ENCODE data around the gene CDH13.

CDH13 gene

DNA sequence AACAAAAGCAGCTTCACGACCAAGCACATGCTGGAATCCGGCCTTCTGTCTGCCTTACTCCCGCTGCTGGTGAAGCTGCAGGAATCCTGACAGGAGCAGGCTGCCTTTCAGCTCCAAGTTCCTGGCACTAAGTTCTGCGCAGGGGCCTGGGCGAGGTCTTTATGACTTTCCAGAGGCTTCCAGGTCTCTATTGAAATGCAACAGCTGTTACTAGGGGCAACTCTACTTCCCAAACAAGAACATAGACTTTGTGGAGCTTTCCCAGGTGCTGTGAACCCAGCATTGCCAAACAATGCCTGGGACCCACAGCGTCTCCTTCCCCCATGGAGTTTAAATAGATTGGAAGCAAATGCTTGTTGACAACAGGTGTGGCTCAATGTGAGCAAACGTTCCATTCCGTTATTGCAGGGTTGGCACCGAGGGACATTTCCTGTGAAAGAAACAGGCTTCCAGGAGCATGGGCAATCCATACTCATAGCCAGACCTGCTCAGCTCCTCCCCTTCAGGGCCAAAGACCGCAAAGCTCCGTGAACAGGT is 156.0 kb downstream of the CDH13 start:
- Histone ChIP-seq H3K27me3 (ENCODE audit: insufficient read depth, low read length, poor library complexity) (no peaks in the 10 kb centered on the region), H3K36me3 (ENCODE audit: insufficient read depth, low read length) (no peaks in the 10 kb centered on the region), H3K79me2 (ENCODE audit: insufficient read depth, low read length) (no peaks in the 10 kb centered on the region), H2AFZ (ENCODE audit: low read depth, low read length) (no peak overlapping the region), H3K4me3 (ENCODE audit: low read depth in 1 of 2, low read length in 2 of 2) (no peak overlapping the region), H3K9ac (ENCODE audit: low read depth, low read length) (no peak overlapping the region), H3K4me2 (ENCODE audit: insufficient read depth, low read length) (no peak overlapping the region), H3K27ac (ENCODE audit: low read length) (no peak overlapping the region), H3K9me3 (ENCODE audit: insufficient read depth, low read length, severe bottlenecking) (no peaks in the 10 kb centered on the region), H4K20me1 (ENCODE audit: insufficient read depth, low read length) (no peaks in the 10 kb centered on the region), H3K4me1 (ENCODE audit: insufficient read depth, low read length) (no peaks in the 10 kb centered on the region)
- DNase-seq (no peak), ATAC-seq (ENCODE audit: insufficient read depth, low read depth) (no peak)
- TF ChIP-seq, protein P1, sequence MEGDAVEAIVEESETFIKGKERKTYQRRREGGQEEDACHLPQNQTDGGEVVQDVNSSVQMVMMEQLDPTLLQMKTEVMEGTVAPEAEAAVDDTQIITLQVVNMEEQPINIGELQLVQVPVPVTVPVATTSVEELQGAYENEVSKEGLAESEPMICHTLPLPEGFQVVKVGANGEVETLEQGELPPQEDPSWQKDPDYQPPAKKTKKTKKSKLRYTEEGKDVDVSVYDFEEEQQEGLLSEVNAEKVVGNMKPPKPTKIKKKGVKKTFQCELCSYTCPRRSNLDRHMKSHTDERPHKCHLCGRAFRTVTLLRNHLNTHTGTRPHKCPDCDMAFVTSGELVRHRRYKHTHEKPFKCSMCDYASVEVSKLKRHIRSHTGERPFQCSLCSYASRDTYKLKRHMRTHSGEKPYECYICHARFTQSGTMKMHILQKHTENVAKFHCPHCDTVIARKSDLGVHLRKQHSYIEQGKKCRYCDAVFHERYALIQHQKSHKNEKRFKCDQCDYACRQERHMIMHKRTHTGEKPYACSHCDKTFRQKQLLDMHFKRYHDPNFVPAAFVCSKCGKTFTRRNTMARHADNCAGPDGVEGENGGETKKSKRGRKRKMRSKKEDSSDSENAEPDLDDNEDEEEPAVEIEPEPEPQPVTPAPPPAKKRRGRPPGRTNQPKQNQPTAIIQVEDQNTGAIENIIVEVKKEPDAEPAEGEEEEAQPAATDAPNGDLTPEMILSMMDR (IDR thresholded peaks at IDR 0.05; ENCODE audit: borderline replicate concordance, extremely low read depth, low read length, poor library complexity, severe bottlenecking): no peak
- TF ChIP-seq EZH2 (IDR thresholded peaks at IDR 0.05; ENCODE audit: borderline replicate concordance, low read depth, low read length, severe bottlenecking): no peak

DNA sequence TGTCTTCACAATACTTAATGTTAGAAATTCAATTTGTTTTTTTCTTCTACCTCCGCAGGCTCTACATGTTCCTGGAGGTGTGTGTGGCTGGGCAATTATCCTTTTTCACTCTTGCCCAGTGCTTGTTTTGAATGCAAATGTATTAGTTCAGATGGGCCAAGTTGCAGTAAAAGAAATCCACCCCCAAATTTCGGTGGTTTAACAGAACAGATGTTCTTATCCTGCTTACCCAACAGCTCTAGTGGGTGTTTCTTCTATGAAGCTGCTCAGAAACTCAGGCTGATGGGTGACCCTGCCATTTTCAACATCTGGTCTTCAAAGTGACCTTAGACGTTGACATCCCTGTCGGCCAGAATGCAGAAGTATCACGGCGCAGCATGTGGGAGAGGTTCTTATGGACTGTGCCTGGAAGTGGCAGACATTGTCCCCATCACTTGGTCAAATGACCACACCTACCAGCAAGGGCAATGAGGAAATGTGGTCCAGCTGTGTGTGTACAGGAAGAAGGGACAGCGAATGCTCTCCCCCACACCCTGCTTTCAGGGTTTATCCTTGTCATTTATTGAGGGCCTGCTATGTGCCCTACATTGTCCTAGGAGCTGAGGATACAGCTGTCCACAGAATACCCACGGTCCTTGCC is 157.3 kb downstream of the CDH13 start:
- no peak for ATAC-seq (ENCODE audit: insufficient read depth, low read depth)
- H3K27me3 ChIP-seq (ENCODE audit: insufficient read depth, low read length, poor library complexity): no peaks in the 10 kb centered on the region
- no peak overlapping the region for H3K27ac ChIP-seq (ENCODE audit: low read length)
- no peaks in the 10 kb centered on the region for H4K20me1 ChIP-seq (ENCODE audit: insufficient read depth, low read length)
- H3K36me3 ChIP-seq (ENCODE audit: insufficient read depth, low read length): no peaks in the 10 kb centered on the region
- TF ChIP-seq, protein P1 (IDR thresholded peaks at IDR 0.05; ENCODE audit: borderline replicate concordance, extremely low read depth, low read length, poor library complexity, severe bottlenecking): no peak
- TF ChIP-seq EZH2 (IDR thresholded peaks at IDR 0.05; ENCODE audit: borderline replicate concordance, low read depth, low read length, severe bottlenecking): no peak
- no peaks in the 10 kb centered on the region for H3K79me2 ChIP-seq (ENCODE audit: insufficient read depth, low read length)
- H3K4me1 ChIP-seq (ENCODE audit: insufficient read depth, low read length): no peaks in the 10 kb centered on the region
- no peak overlapping the region for H3K9ac ChIP-seq (ENCODE audit: low read depth, low read length)
- H3K4me2 ChIP-seq (ENCODE audit: insufficient read depth, low read length): no peak overlapping the region
- no peak overlapping the region for H3K4me3 ChIP-seq (ENCODE audit: low read depth in 1 of 2, low read length in 2 of 2)
- DNase-seq: no peak
- no peaks in the 10 kb centered on the region for H3K9me3 ChIP-seq (ENCODE audit: insufficient read depth, low read length, severe bottlenecking)
- no peak overlapping the region for H2AFZ ChIP-seq (ENCODE audit: low read depth, low read length)

DNA sequence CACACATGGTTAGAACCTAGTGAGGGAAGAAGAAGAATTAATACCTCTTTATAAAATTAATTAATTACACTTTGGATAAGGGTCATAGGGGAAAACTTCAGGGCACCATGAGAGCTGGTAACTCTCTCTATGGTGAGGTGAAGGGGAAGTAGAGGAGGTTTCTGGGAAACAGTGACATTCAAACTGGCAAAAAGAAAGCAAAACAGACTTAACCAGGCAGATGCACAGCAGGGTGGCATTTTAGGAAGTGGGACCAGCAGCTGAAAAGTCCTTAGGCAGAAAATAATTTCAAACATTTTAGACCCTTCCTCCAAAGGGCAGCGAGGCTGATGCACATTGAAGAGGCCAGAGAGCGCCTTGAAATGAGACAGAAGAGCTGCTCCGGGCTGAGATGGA is 157.8 kb downstream of the CDH13 start:
- H3K27ac ChIP-seq (ENCODE audit: low read length): no peak overlapping the region
- no peaks in the 10 kb centered on the region for H3K27me3 ChIP-seq (ENCODE audit: insufficient read depth, low read length, poor library complexity)
- ATAC-seq (ENCODE audit: insufficient read depth, low read depth) (no peak), DNase-seq (no peak)
- TF ChIP-seq, protein P1 (IDR thresholded peaks at IDR 0.05; ENCODE audit: borderline replicate concordance, extremely low read depth, low read length, poor library complexity, severe bottlenecking): no peak
- no peak for TF ChIP-seq EZH2 (IDR thresholded peaks at IDR 0.05; ENCODE audit: borderline replicate concordance, low read depth, low read length, severe bottlenecking)
- H3K36me3 ChIP-seq (ENCODE audit: insufficient read depth, low read length): no peaks in the 10 kb centered on the region
- no peaks in the 10 kb centered on the region for H3K9me3 ChIP-seq (ENCODE audit: insufficient read depth, low read length, severe bottlenecking)
- H3K9ac ChIP-seq (ENCODE audit: low read depth, low read length): no peak overlapping the region
- no peak overlapping the region for H2AFZ ChIP-seq (ENCODE audit: low read depth, low read length)
- H3K4me1 ChIP-seq (ENCODE audit: insufficient read depth, low read length): no peaks in the 10 kb centered on the region
- no peak overlapping the region for H3K4me3 ChIP-seq (ENCODE audit: low read depth in 1 of 2, low read length in 2 of 2)
- no peaks in the 10 kb centered on the region for H3K79me2 ChIP-seq (ENCODE audit: insufficient read depth, low read length)
- no peaks in the 10 kb centered on the region for H4K20me1 ChIP-seq (ENCODE audit: insufficient read depth, low read length)
- no peak overlapping the region for H3K4me2 ChIP-seq (ENCODE audit: insufficient read depth, low read length)
